HTR-8/SVneo (cell line): Measurements from ENCODE around the gene SLC18A3.

ENCODE experiments used
- DNase-seq: peaks from one replicate; pipeline ENCODE4 v3.0.0; 2011; ENCODE audit warnings: low spot score, mixed read lengths; ENCODE audit not compliant: insufficient read length
- FAIRE-seq: peaks from 2 replicates; lab custom pipeline; 2011; peaks lifted over from hg19 to GRCh38; lab: Jason Lieb, UNC

The SLC18A3 gene

GRCh38 chr10:49610458-49611165 lies 502 bp downstream of the SLC18A3 start:
- FAIRE-seq (no peak), DNase-seq (no peak)

GRCh38 chr10:49611166-49611815 lies 1.2 kb downstream of the SLC18A3 start:
- DNase-seq (no peak), FAIRE-seq (no peak)

- FAIRE-seq = no peak
These were observed 1.9 kb downstream of the SLC18A3 start for GRCh38 chr10:49611816-49612512.

GRCh38 chr10:49612513-49613164 lies 2.5 kb downstream of the SLC18A3 start:
- no peak for FAIRE-seq
- DNase-seq = no peak

More at GRCh38 chr10:49611816-49612512, 1.9 kb downstream of the SLC18A3 start:
- DNase-seq = no peak

- FAIRE-seq = no peak
- no peak for DNase-seq
These were observed 3.2 kb downstream of the SLC18A3 start for GRCh38 chr10:49613165-49613881.

GRCh38 chr10:49613882-49614241 lies 3.8 kb downstream of the SLC18A3 start, which contains the start of gene CHAT:
TSS of gene CHAT (plus strand) at chr10:49614037. CDS start at chr10:49614190, 153 bp downstream.
- DNase-seq (no peak), FAIRE-seq (no peak)

GRCh38 chr10:49614242-49615198 lies 4.4 kb downstream of the SLC18A3 start:
- DNase-seq (no peak), FAIRE-seq (no peak)

GRCh38 chr10:49615213-49615612 lies 5.1 kb downstream of the SLC18A3 start:
- DNase-seq (no peak), FAIRE-seq (no peak)

- no peak for FAIRE-seq
- no peak for DNase-seq
These were observed 5.6 kb downstream of the SLC18A3 start for GRCh38 chr10:49615721-49616120.

GRCh38 chr10:49616421-49617101 lies 6.5 kb downstream of the SLC18A3 start:
- FAIRE-seq (no peak), DNase-seq (no peak)

- DNase-seq (no peak), FAIRE-seq (no peak)
These were observed 7.3 kb downstream of the SLC18A3 start for GRCh38 chr10:49617121-49618020.

GRCh38 chr10:49618821-49619220 lies 8.7 kb downstream of the SLC18A3 start:
- FAIRE-seq = no peak

GRCh38 chr10:49619613-49620012 lies 9.5 kb downstream of the SLC18A3 start:
- DNase-seq = no peak
- no peak for FAIRE-seq

More at GRCh38 chr10:49618821-49619220, 8.7 kb downstream of the SLC18A3 start:
- DNase-seq = no peak

GRCh38 chr10:49620286-49620810 lies 10.2 kb downstream of the SLC18A3 start:
- FAIRE-seq (no peak), DNase-seq (no peak)

GRCh38 chr10:49620841-49621378 lies 10.8 kb downstream of the SLC18A3 start:
- DNase-seq (no peak), FAIRE-seq (no peak)

- DNase-seq (no peak), FAIRE-seq (no peak)
These were observed 11.5 kb downstream of the SLC18A3 start for GRCh38 chr10:49621561-49621960.
